Measurements from ENCODE around the gene SAAL1. TPM values are rescaled to one million over a fixed set of nuclear protein-coding genes. Genes with fewer than 3 reads are reported as not detected.

SAAL1 gene
- polyA plus RNA-seq, 1 of the 3 experiments (the other 2 are of a cell fraction), result 19.6 TPM

DNA sequence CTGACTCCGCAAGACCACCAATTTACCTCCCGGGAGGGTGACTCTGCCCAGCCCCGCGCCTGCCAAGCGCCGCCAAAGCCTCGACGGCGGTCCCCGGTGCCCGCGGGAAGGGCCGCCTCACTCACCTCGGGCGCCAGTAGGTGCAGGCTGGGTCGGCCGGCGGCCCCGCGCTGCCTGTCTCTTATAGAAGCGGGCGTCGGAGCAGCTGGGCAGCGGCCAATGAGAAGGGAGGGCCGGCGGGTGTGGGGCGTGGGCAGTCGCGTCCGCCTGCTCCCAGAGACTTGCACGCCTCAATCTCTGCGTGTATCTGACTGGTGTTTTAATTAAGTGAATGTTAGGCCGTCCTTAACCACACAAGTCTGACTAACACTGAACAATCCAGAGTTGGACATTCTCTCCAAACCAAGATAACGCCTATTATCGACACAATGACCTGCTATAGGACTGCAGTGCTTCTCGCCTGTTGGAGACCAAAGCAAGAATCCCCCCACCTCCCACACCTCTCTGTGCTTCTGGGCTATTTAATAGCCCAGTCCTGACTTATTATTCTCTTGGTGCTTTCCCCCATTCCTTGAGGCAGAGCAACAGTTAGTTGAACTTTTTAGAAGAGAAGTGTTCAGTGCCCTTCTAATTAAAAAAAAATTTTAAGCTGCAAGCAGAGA is 59.6 kb downstream of the SAAL1 start, which contains the start of gene TPH1:
Gene TPH1 (minus strand): TSS at position 154 of the 662 bp plus-strand sequence. CDS start 5,507 bp downstream, outside the sequence.
- Histone ChIP-seq H4K20me1 (ENCODE audit: insufficient read depth) (no peaks in the 10 kb centered on the region), H3K27ac (ENCODE audit: low read depth in 2 of 2, low read length in 1 of 2) (no peak within 1 kb of the TSS), H3K4me2 (no peak within 1 kb of the TSS), H3K79me2 (ENCODE audit: insufficient read depth) (no peaks in the 10 kb centered on the region), H3K4me3 (ENCODE audit: low read depth in 2 of 2, low read length in 1 of 2) (peak within 1 kb of the TSS in 1 of 2 experiments; percentile 27; a peak in 1 of 4 replicates), H3K27me3 (ENCODE audit: insufficient read depth) (peaks cover 28% of the 10 kb centered on the region; the same call in 1 of the 2 replicates), H3K36me3 (replicated peaks in 1 of 2; ENCODE audit: control insufficient read depth in 1 of 2, insufficient read depth in 2 of 2, low read length in 1 of 2) (no peaks in the 10 kb centered on the region), H3K9ac (no peak within 1 kb of the TSS), H2AFZ (ENCODE audit: low read depth) (no peak within 1 kb of the TSS), H3K9me3 (no peaks in the 10 kb centered on the region), H3F3A (replicated peaks; ENCODE audit: insufficient read depth) (no peaks in the 10 kb centered on the region), H3K4me1 (ENCODE audit: control insufficient read depth in 1 of 2, insufficient read depth in 2 of 2, low read depth in 1 of 2, low read length in 1 of 2) (peaks cover 0 to 3% of the 10 kb centered on the region in 2 experiments; a peak in 1 of 4 replicates), H3K9me2 (no peaks in the 10 kb centered on the region)
- ChIA-PET POLR2A (no interaction called here), CTCF (interaction anchor here (1.2 to 1.4 kb wide), 2 partner anchors 21 to 69 kb away, joined by 3 to 4 read pairs; no protein-coding TSS in a partner anchor)
- peak; percentile 84 for DNase-seq
- 8% methylated on average over 21 of the region's 36 CpGs for WGBS (ENCODE audit: low lambda C conversion rate)
- TF ChIP-seq RAD21 (IDR thresholded peaks at IDR 0.05; ENCODE audit: low read length), result no peak
- no peak for TF ChIP-seq ELF1 (IDR thresholded peaks at IDR 0.05)
- TF ChIP-seq GATA2 (CRISPR knock-in tag; IDR thresholded peaks at IDR 0.05), result peak; percentile 29; the same call in 1 of the 2 replicates
- no peak for TF ChIP-seq EP300 (IDR thresholded peaks at IDR 0.05; ENCODE audit: borderline replicate concordance in 1 of 2, low read depth in 1 of 2, low read length in 1 of 2)
- TF ChIP-seq EZH2phosphoT487 (IDR thresholded peaks at IDR 0.05; ENCODE audit: borderline replicate concordance, low read depth), result no peak
- TF ChIP-seq RFX5 (IDR thresholded peaks at IDR 0.05; ENCODE audit: low read length), result no peak

GRCh38 chr11:18036456-18036855 is 69.4 kb downstream of the SAAL1 start:
- H3K36me3 ChIP-seq (replicated peaks in 1 of 2; ENCODE audit: control insufficient read depth in 1 of 2, insufficient read depth in 2 of 2, low read length in 1 of 2), result no peaks in the 10 kb centered on the region
- H3K4me2 ChIP-seq, result no peak overlapping the region
- no peaks in the 10 kb centered on the region for H3K9me2 ChIP-seq
- DNase-seq, result no peak
- H3K79me2 ChIP-seq (ENCODE audit: insufficient read depth), result no peaks in the 10 kb centered on the region
- H3K9ac ChIP-seq, result no peak overlapping the region
- peaks cover 7% of the 10 kb centered on the region; the same call in 1 of the 2 replicates for H3K27me3 ChIP-seq (ENCODE audit: insufficient read depth)
- ChIA-PET CTCF (no interaction called here), POLR2A (no interaction called here)
- H3K4me3 ChIP-seq (ENCODE audit: low read depth in 2 of 2, low read length in 1 of 2), result no peak overlapping the region
- H3K9me3 ChIP-seq, result no peaks in the 10 kb centered on the region
- no peaks in the 10 kb centered on the region for H3K4me1 ChIP-seq (ENCODE audit: control insufficient read depth in 1 of 2, insufficient read depth in 2 of 2, low read depth in 1 of 2, low read length in 1 of 2)
- no peaks in the 10 kb centered on the region for H3F3A ChIP-seq (replicated peaks; ENCODE audit: insufficient read depth)
- no peak overlapping the region for H3K27ac ChIP-seq (ENCODE audit: low read depth in 2 of 2, low read length in 1 of 2)
- no peak overlapping the region for H2AFZ ChIP-seq (ENCODE audit: low read depth)
- H4K20me1 ChIP-seq (ENCODE audit: insufficient read depth), result no peaks in the 10 kb centered on the region
- TF ChIP-seq SMC3 (IDR thresholded peaks at IDR 0.05; ENCODE audit: low read depth, low read length), result no peak
- TF ChIP-seq FOXJ3 (CRISPR knock-in tag; IDR thresholded peaks at IDR 0.05), result no peak
- no peak for TF ChIP-seq PBX3 (IDR thresholded peaks at IDR 0.05)
- no peak for TF ChIP-seq RCOR1 (IDR thresholded peaks at IDR 0.05; ENCODE audit: low read length)
- no peak for TF ChIP-seq TAF1 (IDR thresholded peaks at IDR 0.05; ENCODE audit: borderline replicate concordance, low read depth, low read length)
- TF ChIP-seq FOSL2 (IDR thresholded peaks at IDR 0.05; ENCODE audit: borderline replicate concordance, low read depth), result no peak
- TF ChIP-seq EZH2phosphoT487 (IDR thresholded peaks at IDR 0.05; ENCODE audit: borderline replicate concordance, low read depth), result no peak
- TF ChIP-seq REST (IDR thresholded peaks at IDR 0.05; ENCODE audit: low read depth, low read length), result no peak
- TF ChIP-seq CHD2 (IDR thresholded peaks at IDR 0.05; ENCODE audit: low read length, partially characterized antibody), result no peak
- TF ChIP-seq USF2 (IDR thresholded peaks at IDR 0.05; ENCODE audit: borderline replicate concordance, low read depth, low read length), result no peak
- no peak for TF ChIP-seq RFX5 (IDR thresholded peaks at IDR 0.05; ENCODE audit: low read length)
- TF ChIP-seq EP300 (IDR thresholded peaks at IDR 0.05; ENCODE audit: borderline replicate concordance in 1 of 2, low read depth in 1 of 2, low read length in 1 of 2), result no peak
- no peak for TF ChIP-seq JUND (IDR thresholded peaks at IDR 0.05)
- no peak for TF ChIP-seq YY1 (IDR thresholded peaks at IDR 0.05; ENCODE audit: low read depth)
- TF ChIP-seq USF1 (IDR thresholded peaks at IDR 0.05; ENCODE audit: borderline replicate concordance, low read depth), result no peak
- TF ChIP-seq TEAD4 (IDR thresholded peaks at IDR 0.05; ENCODE audit: borderline replicate concordance, insufficient read depth), result no peak

Measured in SK-N-SH (cell line).